HG03378 (cell line): ENCODE data around the gene FILIP1L.
A peak's percentile ranks its signal among the peaks of the same experiment; 100 is the strongest.
"Not testable (repeated sequence)": the region's sequence is repeated elsewhere in the genome, so short reads cannot be mapped to it uniquely, and the experiment has no call there.

Experiments used
- ATAC-seq: cut with Tn5 transposase; IDR thresholded peaks from one replicate; pipeline ENCODE4 v1.9.1; 2021; ENCODE audit warnings: mild to moderate bottlenecking, moderate library complexity; ENCODE audit not compliant: unreplicated experiment

The FILIP1L gene

DNA sequence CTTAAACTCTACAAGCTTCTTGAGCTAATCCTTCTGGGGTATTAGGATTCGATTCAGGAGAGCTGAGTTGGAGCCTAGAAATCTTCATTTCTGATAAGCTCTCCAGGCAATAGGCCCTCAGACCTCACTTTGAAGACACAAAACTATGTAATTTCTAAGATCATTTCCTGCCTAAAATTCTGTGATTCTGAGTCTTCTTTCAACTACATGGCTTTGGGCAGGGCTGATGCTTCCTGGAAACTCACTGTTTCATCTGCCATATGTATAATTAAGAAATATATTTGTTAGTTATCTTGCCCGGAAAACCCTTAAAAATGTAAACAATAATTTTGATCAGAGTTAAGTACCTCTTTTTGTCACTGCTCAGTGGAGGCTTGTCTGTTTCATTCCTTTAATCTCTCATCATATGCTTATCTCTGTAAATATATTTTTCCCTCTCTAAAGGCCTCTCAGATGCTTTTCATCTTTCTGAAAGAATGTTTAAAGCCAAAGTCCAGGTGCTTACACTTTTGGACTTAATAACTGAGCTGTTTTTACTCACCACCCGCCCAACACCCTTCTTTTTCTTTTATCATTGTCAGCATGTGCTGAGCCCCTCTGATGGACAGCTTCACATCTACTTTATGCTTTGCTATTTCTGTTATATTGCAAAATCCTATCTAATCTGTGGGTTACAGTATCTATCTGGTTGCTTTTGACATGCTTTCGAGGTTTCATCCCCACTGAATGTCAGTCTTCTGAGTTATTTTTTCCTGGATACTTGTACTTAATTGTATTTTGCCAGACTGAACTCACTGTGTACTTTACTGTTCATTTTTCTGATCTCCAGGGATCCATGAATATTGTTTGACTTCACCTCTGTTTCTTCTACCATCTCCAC is 38.2 kb downstream of the FILIP1L start:
- ATAC-seq = no peak

GRCh38 chr3:100075196-100075595 is 39.1 kb downstream of the FILIP1L start:
- ATAC-seq = no peak

DNA sequence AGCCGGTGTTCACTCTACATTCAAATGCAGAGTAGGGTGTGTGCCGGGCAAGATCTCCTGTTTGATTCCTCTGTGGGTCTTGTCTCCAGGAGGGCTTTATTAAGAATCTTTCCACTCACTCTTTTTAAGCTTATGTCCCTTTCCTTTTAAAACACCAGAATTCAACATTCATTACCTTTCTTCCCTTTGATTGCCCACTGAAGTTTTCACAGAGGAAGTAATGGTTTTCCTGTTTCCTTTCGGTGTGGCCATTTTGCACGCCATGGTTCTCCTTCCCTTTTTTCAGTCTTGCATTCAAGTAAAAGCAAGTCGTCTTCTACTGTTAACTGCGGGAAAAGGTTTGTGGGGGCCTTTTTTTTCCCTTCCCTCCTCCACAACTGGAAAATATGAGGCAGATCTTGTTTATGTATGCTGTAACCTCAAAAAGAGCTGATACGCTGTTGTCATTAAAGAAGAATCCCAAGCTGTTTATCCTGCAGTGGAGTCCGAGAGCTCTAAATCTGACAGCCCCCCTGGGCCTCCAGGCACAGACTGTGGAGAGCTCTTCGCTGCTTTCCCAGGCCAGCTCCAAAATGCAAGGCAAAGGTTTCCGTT is 40.5 kb downstream of the FILIP1L start:
- peak; percentile 36 for ATAC-seq

- ATAC-seq = no peak
Observed at GRCh38 chr3:100073049-100073713, 41.1 kb downstream of the FILIP1L start.

DNA sequence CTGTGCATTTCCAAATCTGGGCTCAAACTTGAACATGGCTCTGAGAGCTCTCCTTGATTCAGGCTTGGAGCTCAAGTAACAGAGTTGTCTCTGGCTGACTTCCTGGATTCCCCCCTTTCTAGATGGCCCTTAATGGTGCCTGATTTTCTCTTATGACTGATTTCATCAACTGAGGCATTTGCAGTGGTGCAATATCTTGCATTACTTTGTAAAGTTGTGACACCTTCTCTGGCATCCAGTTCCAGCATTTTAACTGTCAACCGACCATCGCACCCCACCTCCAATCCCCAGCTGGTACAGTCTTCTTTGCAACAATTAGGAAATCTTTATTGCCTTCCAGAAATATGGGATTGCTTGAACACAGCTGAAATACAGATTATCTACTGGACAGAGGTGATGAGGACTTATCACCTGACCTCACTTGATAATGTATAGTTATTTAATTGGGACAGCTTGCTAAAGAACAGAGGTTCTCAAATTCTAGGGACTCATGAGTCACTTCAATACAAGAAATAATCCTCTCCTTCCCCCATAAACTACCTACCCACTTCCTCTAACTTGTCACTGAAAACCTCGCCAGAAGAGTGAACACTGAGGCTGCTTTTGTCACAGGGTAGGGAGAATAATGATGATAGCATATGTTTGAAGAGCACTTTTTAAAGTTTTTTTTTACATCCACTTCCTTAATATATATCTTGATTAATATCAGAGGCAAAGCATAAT is 41.8 kb downstream of the FILIP1L start:
- ATAC-seq = peak; percentile 53

- ATAC-seq = no peak
Observed at GRCh38 chr3:100069472-100069871, 44.8 kb downstream of the FILIP1L start.

DNA sequence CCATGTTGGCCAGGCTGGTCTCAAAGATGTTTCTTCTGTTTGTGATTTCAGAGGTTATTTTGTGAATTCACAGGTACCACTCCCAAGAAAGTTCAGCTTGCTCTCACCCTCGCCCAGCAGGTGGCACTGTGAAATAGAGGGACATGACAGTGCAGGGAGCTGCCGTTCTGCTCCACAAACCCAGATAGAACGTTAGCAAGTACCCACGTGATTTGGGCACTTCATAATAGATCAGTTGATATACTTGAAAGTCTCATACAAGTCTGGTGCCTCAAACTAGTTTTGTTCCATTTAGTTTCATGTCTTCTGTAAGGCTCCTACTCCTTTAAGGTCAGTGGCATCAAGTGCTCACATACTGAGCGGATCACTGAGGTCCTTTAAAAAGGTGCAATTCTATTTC is 45.5 kb downstream of the FILIP1L start:
- ATAC-seq = peak; percentile 65

DNA sequence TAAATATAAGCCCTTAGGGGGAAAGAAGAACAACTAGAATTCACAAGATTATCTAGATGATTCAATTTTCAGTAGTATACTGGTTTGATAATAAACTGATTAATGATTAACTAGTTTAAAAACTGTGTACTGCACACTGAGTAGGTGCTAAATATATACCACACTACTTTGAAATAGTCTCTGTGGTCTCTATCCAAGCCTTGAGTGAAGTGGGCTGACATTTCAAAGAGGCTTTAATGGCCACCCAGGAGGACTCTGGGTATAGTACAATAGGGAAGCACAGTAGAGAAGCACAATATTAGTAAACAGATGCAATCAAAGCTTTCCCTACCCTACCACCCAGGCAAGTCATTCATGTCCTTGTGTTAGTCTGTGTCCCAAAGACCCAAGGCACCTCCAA is 46.7 kb downstream of the FILIP1L start:
- ATAC-seq = no peak

DNA sequence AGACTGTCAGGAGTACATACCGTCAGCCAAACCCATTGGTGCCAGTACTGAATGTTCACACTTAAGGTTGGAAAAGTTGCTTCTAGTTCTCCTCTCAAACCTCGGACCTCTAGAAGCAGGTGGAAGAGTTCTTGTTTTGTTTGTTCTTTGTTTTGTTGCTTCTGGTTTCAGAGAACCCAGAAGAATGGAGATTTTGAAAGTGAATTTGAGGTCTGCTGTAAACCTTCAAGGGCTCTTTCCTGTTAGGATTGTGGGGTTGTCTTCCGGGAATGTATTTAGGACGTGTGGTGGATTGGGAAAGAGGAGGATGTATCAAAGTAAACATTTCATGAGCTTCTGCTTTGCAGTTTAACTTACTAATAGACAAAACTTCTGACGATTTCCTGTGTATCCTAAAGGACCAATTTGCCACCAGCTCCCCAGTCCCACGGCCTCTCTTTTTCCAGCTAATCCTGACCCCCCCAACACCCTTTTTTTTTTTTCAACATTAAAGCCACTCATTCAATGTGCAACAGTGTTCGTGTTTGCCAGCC is 50.3 kb downstream of the FILIP1L start:
- no peak for ATAC-seq

- no peak for ATAC-seq
Observed at GRCh38 chr3:100062665-100063064, 51.6 kb downstream of the FILIP1L start.

GRCh38 chr3:100060685-100061484 is 53.4 kb downstream of the FILIP1L start:
- ATAC-seq = peak; percentile 61

DNA sequence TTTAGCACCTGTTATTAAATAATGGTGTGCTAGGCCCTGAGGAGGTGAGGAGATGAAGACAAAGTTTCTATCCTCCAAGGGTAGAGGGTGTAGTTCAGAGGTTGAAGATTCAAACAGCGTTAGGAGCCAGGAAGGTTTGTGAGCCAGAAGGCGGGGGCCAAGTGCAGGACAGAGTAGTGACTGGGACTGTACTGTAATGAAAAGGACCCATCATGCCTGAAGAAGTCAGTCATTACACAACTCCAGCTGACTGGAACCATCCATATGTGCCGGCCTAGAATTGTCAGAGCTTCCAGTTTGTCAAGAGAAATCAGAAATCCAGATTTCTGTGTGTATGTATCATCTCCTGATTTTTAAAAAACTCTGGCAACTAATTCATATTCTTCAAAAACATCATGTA is 54.8 kb downstream of the FILIP1L start:
- no peak for ATAC-seq

GRCh38 chr3:100057716-100058575 is 56.4 kb downstream of the FILIP1L start:
- ATAC-seq = no peak

- no peak for ATAC-seq
Observed at GRCh38 chr3:100053951-100054620, 60.2 kb downstream of the FILIP1L start.

DNA sequence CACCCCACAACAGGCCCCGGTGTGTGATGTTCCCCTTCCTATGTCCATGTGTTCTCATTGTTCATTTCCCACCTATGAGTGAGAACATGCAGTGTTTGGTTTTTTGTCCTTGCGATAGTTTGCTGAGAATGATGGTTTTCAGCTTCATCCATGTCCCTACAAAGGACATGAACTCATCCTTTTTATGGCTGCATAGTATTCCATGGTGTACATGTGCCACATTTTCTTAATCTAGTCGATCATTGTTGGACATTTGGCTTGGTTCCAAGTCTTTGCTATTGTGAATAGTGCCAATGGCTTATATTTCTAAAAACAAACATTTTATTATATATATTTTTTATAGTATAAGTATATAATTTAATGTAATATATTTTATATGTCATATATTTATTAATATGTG is 62.8 kb downstream of the FILIP1L start:
- not testable (repeated sequence) for ATAC-seq

- no peak for ATAC-seq
Observed at GRCh38 chr3:100048248-100048647, 66.1 kb downstream of the FILIP1L start.

DNA sequence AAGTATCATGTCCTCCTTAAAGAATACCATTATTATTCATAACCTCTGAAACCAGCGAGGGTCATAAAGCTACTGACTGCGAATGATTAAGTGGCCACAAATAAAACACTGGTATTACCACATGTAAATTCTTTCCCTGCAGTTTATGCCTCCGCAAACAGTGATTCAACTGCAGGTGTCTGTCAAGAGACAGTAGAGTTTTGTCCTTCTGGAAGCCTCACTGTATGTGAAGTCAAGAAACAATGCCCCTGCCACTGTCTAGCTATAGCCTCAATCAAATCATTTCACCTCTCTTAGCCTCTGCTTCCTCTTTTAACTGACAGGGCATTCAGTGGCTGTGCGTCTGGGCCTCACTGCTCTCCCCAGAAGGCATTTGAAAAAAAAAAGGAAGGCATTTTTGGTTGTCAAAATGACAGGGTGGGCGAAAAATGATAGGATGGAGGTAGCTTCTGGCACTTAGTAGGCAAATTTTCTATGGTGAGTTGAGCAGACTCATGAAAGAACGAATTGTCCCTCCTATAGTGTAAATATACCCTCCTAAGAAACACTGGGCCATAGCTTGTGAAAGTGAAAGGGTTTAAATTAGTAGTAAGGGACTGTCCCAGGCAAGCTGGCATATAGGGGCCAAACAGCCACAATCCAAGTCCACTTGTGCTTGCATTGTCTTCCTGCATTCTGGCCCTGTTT is 66.7 kb downstream of the FILIP1L start:
- ATAC-seq = peak; percentile 74

GRCh38 chr3:100046986-100047385 is 67.3 kb downstream of the FILIP1L start:
- no peak for ATAC-seq
